ENCODE measurements around the gene BAD. TPM values are rescaled to one million over a fixed set of nuclear protein-coding genes. Genes with fewer than 3 reads are reported as not detected.
A peak's percentile ranks its signal among the peaks of the same experiment; 100 is the strongest.

BAD gene
- total and polyA plus RNA-seq, 2 donors (not counting 1 experiment from before 2014, with no cell fraction given) = 24.0 to 39.1 TPM

DNA sequence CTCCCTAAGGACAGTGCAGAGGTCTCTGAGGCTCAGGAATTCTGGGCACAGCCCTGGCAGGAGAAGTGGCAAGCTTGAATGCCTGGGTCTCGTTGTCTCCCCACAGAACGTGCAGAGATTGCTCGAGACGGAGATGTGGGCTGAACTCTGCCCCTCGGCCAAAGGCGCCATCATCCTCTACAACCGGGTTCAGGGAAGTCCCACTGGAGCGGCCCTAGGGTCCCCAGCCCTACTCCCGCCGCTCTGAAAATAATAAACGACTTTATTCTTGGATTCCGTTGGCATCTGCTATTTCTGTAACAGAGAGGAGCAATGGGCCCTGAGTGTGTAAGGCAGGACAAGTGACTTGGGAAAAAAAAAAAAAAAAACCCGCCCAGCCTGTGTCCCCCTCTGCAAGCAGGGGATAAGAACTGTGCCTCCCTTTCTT, 54.7 kb downstream of the BAD start:
- WGBS (ENCODE audit: insufficient coverage) = 57% methylated on average over 12 of the region's 13 CpGs
- peaks cover 12% of the 10 kb centered on the region for H4K20me1 ChIP-seq (ENCODE audit: control insufficient read depth, insufficient read depth, low read length, poor library complexity, severe bottlenecking)
- TF ChIP-seq EZH2 (IDR thresholded peaks at IDR 0.05; ENCODE audit: borderline replicate concordance, insufficient read depth, low read depth, low read length, poor library complexity, severe bottlenecking) = no peak
- TF ChIP-seq, protein P1, sequence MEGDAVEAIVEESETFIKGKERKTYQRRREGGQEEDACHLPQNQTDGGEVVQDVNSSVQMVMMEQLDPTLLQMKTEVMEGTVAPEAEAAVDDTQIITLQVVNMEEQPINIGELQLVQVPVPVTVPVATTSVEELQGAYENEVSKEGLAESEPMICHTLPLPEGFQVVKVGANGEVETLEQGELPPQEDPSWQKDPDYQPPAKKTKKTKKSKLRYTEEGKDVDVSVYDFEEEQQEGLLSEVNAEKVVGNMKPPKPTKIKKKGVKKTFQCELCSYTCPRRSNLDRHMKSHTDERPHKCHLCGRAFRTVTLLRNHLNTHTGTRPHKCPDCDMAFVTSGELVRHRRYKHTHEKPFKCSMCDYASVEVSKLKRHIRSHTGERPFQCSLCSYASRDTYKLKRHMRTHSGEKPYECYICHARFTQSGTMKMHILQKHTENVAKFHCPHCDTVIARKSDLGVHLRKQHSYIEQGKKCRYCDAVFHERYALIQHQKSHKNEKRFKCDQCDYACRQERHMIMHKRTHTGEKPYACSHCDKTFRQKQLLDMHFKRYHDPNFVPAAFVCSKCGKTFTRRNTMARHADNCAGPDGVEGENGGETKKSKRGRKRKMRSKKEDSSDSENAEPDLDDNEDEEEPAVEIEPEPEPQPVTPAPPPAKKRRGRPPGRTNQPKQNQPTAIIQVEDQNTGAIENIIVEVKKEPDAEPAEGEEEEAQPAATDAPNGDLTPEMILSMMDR (IDR thresholded peaks at IDR 0.05) = no peak

DNA sequence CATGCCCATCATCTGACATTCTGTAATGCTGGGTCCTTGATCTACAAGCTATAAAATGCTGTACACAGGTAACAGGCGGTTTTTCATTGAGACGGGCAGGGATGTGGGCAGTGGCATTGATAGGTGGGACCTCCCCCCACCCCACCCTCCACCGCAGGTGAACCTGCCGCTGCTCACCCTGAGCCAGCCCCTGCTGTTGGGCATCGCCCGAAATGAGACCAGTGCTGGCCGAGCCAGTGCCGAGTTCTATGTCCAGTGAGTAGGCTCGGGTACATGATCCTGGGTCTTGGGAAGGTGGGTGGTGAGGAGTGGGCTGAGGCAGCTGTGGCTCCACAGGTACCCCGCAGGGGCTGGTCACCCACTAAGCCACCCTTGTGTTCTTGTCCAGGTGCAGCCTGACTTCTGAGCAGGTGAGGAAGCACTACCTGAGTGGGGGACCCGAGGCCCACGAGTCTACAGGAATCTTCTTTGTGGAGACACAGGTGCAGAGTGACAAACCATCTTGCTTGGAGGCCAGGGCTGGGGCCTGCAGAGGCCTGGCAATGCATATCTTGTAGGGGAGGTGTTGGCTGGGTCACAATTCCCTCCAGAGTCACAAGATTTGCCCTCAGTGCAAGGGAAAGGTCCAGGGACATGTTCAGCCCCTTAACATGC, 55.2 kb downstream of the BAD start:
- H4K20me1 ChIP-seq (ENCODE audit: control insufficient read depth, insufficient read depth, low read length, poor library complexity, severe bottlenecking) = peaks cover 12% of the 10 kb centered on the region
- no peak for TF ChIP-seq EZH2 (IDR thresholded peaks at IDR 0.05; ENCODE audit: borderline replicate concordance, insufficient read depth, low read depth, low read length, poor library complexity, severe bottlenecking)
- TF ChIP-seq, protein P1 (IDR thresholded peaks at IDR 0.05) = no peak
- no peaks in the 10 kb centered on the region for H3K27me3 ChIP-seq (replicated peaks in 1 of 4; ENCODE audit: control extremely low read depth in 1 of 4, control insufficient read depth in 3 of 4, insufficient read depth in 4 of 4, low read length in 3 of 4)
- ATAC-seq (ENCODE audit: low read depth) (no peak), DNase-seq (no peak)
- no peaks in the 10 kb centered on the region for H3K9me3 ChIP-seq (ENCODE audit: control extremely low read depth in 1 of 3, control insufficient read depth in 2 of 3, insufficient read depth in 1 of 3, low read length in 2 of 3)
- intact Hi-C loops (cut with micrococcal nuclease) = no loop called here
- H3K27me3 Mint-ChIP-seq = no peaks in the 10 kb centered on the region
- H3K9me3 Mint-ChIP-seq (ENCODE audit: insufficient read depth) = no peaks in the 10 kb centered on the region
- H3K4me2 ChIP-seq (replicated peaks; ENCODE audit: low read depth, low read length, poor library complexity, severe bottlenecking) = peak overlapping the region; percentile 99
- H3K27ac Mint-ChIP-seq = peak overlapping the region; percentile 97
- H3K36me3 ChIP-seq (replicated peaks in 1 of 2; ENCODE audit: control extremely low read depth in 1 of 2, control insufficient read depth in 1 of 2, extremely low read depth in 1 of 2, insufficient read depth in 2 of 2, low read length in 1 of 2) = peaks cover 0 to 2% of the 10 kb centered on the region in 2 experiments
- peak overlapping the region; percentile 84 for H3K27ac ChIP-seq (ENCODE audit: low read length in 2 of 2)
- peak overlapping the region; percentile 95 for H3K4me3 Mint-ChIP-seq
- H3K4me1 ChIP-seq (ENCODE audit: control insufficient read depth in 2 of 2, insufficient read depth in 2 of 2, low read length in 2 of 2) = peaks cover 42 to 70% of the 10 kb centered on the region in 2 donors
- ChIA-PET POLR2A (interaction anchor here (0.6 to 6.3 kb wide), 5 partner anchors 12 to 389 kb away, joined by 3 to 78 read pairs (median 7); partner anchors contain the start of genes FERMT3, FKBP2 and PRDX5), CTCF (interaction anchor here (1.0 to 1.6 kb wide), 3 partner anchors 16 to 25 kb away, joined by 3 to 6 read pairs (median 5); no protein-coding TSS in a partner anchor)
- H3K4me3 ChIP-seq (ENCODE audit: control extremely low read depth in 1 of 5, extremely low read depth in 1 of 5, insufficient read depth in 1 of 5, low read depth in 2 of 5, low read length in 4 of 5) = no peak overlapping the region
- peaks cover 58% of the 10 kb centered on the region for H3K4me1 Mint-ChIP-seq
- H2AFZ ChIP-seq (ENCODE audit: insufficient read depth, low read depth, low read length, poor library complexity, severe bottlenecking) = no peak overlapping the region
- H3K79me2 ChIP-seq (ENCODE audit: control insufficient read depth, insufficient read depth, low read length) = peaks cover 29% of the 10 kb centered on the region
- H3K9ac ChIP-seq (ENCODE audit: low read length) = no peak overlapping the region
- WGBS (ENCODE audit: insufficient coverage) = 88% methylated on average over 4 of the region's 12 CpGs

More for the DNA sequence above, 54.7 kb downstream of the BAD start:
- Histone ChIP-seq H3K4me3 (ENCODE audit: control extremely low read depth in 1 of 5, extremely low read depth in 1 of 5, insufficient read depth in 1 of 5, low read depth in 2 of 5, low read length in 4 of 5) (peak overlapping the region; percentile 45 to 98 (median 78)), H2AFZ (ENCODE audit: insufficient read depth, low read depth, low read length, poor library complexity, severe bottlenecking) (peak overlapping the region; percentile 85), H3K27me3 (replicated peaks in 1 of 4; ENCODE audit: control extremely low read depth in 1 of 4, control insufficient read depth in 3 of 4, insufficient read depth in 4 of 4, low read length in 3 of 4) (no peaks in the 10 kb centered on the region), H3K27ac (ENCODE audit: low read length in 2 of 2) (peak overlapping the region; percentile 84), H3K9ac (ENCODE audit: low read length) (peak overlapping the region; percentile 74), H3K4me2 (replicated peaks; ENCODE audit: low read depth, low read length, poor library complexity, severe bottlenecking) (peak overlapping the region; percentile 99), H3K9me3 (ENCODE audit: control extremely low read depth in 1 of 3, control insufficient read depth in 2 of 3, insufficient read depth in 1 of 3, low read length in 2 of 3) (no peaks in the 10 kb centered on the region), H3K36me3 (replicated peaks in 1 of 2; ENCODE audit: control extremely low read depth in 1 of 2, control insufficient read depth in 1 of 2, extremely low read depth in 1 of 2, insufficient read depth in 2 of 2, low read length in 1 of 2) (no peaks in the 10 kb centered on the region), H3K4me1 (ENCODE audit: control insufficient read depth in 2 of 2, insufficient read depth in 2 of 2, low read length in 2 of 2) (peaks cover 42 to 68% of the 10 kb centered on the region in 2 donors), H3K79me2 (ENCODE audit: control insufficient read depth, insufficient read depth, low read length) (peaks cover 27% of the 10 kb centered on the region)
- Mint-ChIP-seq H3K27ac (peak overlapping the region; percentile 97), H3K4me1 (peaks cover 58% of the 10 kb centered on the region), H3K27me3 (no peaks in the 10 kb centered on the region), H3K4me3 (peak overlapping the region; percentile 95), H3K9me3 (ENCODE audit: insufficient read depth) (no peaks in the 10 kb centered on the region)
- CTCF ChIA-PET = interaction anchor here (1.0 to 1.6 kb wide), 4 partner anchors 16 to 25 kb away, joined by 3 to 6 read pairs (median 4); partner anchors contain the start of gene PLCB3
- POLR2A ChIA-PET = interaction anchor here (0.6 to 2.4 kb wide), 10 partner anchors 11 to 1032 kb away, joined by 3 to 13 read pairs (median 4); partner anchors contain the start of genes FERMT3, FKBP2 and PRDX5
- no peak for ATAC-seq (ENCODE audit: low read depth)
- intact Hi-C loops (cut with micrococcal nuclease) = loop anchor here (1.0 to 2.0 kb wide), 6 partner anchors 12 to 76 kb away; partner anchors contain the start of genes BAD, ESRRA, FKBP2 and GPR137
- no peak for DNase-seq

All from B cell (primary cell).